T1000 (cell line): ENCODE data around the gene GPR161.
"Not testable (repeated sequence)": the region's sequence is repeated elsewhere in the genome, so short reads cannot be mapped to it uniquely, and the experiment has no call there.

Experiments used
- DNase-seq: peaks from one replicate; lab custom pipeline; 2025; ENCODE audit warnings: mixed read lengths; lab: John Stamatoyannopoulos, UW

GPR161 gene

GRCh38 chr1:168086438-168086837, 50.3 kb downstream of the GPR161 start:
- DNase-seq: no peak

- DNase-seq: no peak
Measured at GRCh38 chr1:168085401-168085872, 51.3 kb downstream of the GPR161 start.

- DNase-seq: no peak
Measured at GRCh38 chr1:168084396-168085231, 52.1 kb downstream of the GPR161 start.

- DNase-seq: no peak
Measured at GRCh38 chr1:168083456-168084325, 53.0 kb downstream of the GPR161 start.

GRCh38 chr1:168082008-168082876, 54.5 kb downstream of the GPR161 start:
- DNase-seq: peak; percentile 41

- DNase-seq: no peak
Measured at GRCh38 chr1:168081373-168082007, 55.2 kb downstream of the GPR161 start.

- no peak for DNase-seq
Measured at GRCh38 chr1:168079761-168080160, 57.0 kb downstream of the GPR161 start.

GRCh38 chr1:168069384-168069783, 67.3 kb downstream of the GPR161 start:
- no peak for DNase-seq

GRCh38 chr1:168065506-168065905, 71.2 kb downstream of the GPR161 start:
- no peak for DNase-seq

GRCh38 chr1:168064216-168064615, 72.5 kb downstream of the GPR161 start:
- no peak for DNase-seq

- no peak for DNase-seq
Measured at GRCh38 chr1:168057921-168058320, 78.8 kb downstream of the GPR161 start.

GRCh38 chr1:168057355-168057754, 79.4 kb downstream of the GPR161 start:
- DNase-seq: no peak

GRCh38 chr1:168056152-168056551, 80.6 kb downstream of the GPR161 start:
- not testable (repeated sequence) for DNase-seq

- DNase-seq: no peak
Measured at GRCh38 chr1:168054117-168054516, 82.6 kb downstream of the GPR161 start.

- no peak for DNase-seq
Measured at GRCh38 chr1:168053681-168054080, 83.0 kb downstream of the GPR161 start.

GRCh38 chr1:168050880-168051279, 85.8 kb downstream of the GPR161 start:
- no peak for DNase-seq

GRCh38 chr1:168050307-168050706, 86.4 kb downstream of the GPR161 start:
- DNase-seq: no peak

GRCh38 chr1:168045311-168045710, 91.4 kb downstream of the GPR161 start:
- no peak for DNase-seq

- DNase-seq: no peak
Measured at GRCh38 chr1:168042362-168042761, 94.4 kb downstream of the GPR161 start.

- no peak for DNase-seq
Measured at GRCh38 chr1:168035345-168035744, 101.4 kb downstream of the GPR161 start.

- no peak for DNase-seq
Measured at GRCh38 chr1:168032029-168032428, 104.7 kb downstream of the GPR161 start.
